T-helper 1 cell (primary cell): ENCODE data around the gene ZNF433.

Experiments
- DNase-seq, 5 donors: peaks; one replicate each; pipeline ENCODE4 v3.0.0-alpha.2; 2012 to 2020

Gene ZNF433

GRCh38 chr19:11987405-11988281 lies 47.8 kb downstream of the ZNF433 start:
- peak; percentile 78 to 90 (median 85) for DNase-seq

GRCh38 chr19:11986754-11987153 lies 48.7 kb downstream of the ZNF433 start:
- DNase-seq, result no peak

GRCh38 chr19:11984986-11985385 lies 50.5 kb downstream of the ZNF433 start:
- DNase-seq, result no peak

- DNase-seq, result no peak
These were observed 53.0 kb downstream of the ZNF433 start for GRCh38 chr19:11982526-11982925.

- no peak for DNase-seq
These were observed 56.0 kb downstream of the ZNF433 start for GRCh38 chr19:11979527-11979926.

GRCh38 chr19:11978492-11979100 lies 56.9 kb downstream of the ZNF433 start:
- no peak for DNase-seq

GRCh38 chr19:11973019-11973810 lies 62.3 kb downstream of the ZNF433 start:
- DNase-seq, result no peak

GRCh38 chr19:11971041-11971440 lies 64.4 kb downstream of the ZNF433 start:
- DNase-seq, result no peak

GRCh38 chr19:11970174-11970573 lies 65.3 kb downstream of the ZNF433 start:
- no peak for DNase-seq

GRCh38 chr19:11964858-11965645 lies 70.4 kb downstream of the ZNF433 start, which contains the start of gene ZNF763:
TSS of gene ZNF763 (plus strand) at chr19:11965040. CDS start at chr19:11965209, 169 bp downstream.
- DNase-seq, result peak; percentile 76 to 89 (median 81)
